Esophagus squamous epithelium (tissue), 4 donors: ENCODE results near the gene WT1.

Experiments
- CTCF ChIP-seq, 6 experiments: fragments of 450-650 bp in 4 of 6; fragments of 200-600 bp in 2 of 6; sonication (generic) in 2 of 6; IDR thresholded peaks; one replicate each; pipeline ENCODE4 v1.5.1; 2016 to 2019; ENCODE audit warnings: antibody characterized with exemption in 6 of 6, mild to moderate bottlenecking in 4 of 6, moderate library complexity in 4 of 6
- POLR2A ChIP-seq, 4 donors: fragments of 450-650 bp; IDR thresholded peaks; one replicate each; pipeline ENCODE4 v1.6.1; 2017; ENCODE audit warnings: antibody characterized with exemption in 4 of 4, mild to moderate bottlenecking in 4 of 4, moderate library complexity in 3 of 4

GRCh38 chr11:32435511-32435941 is at the start of gene WT1:
- TF ChIP-seq CTCF (IDR thresholded peaks at IDR 0.05) (no peak), POLR2A (IDR thresholded peaks at IDR 0.05) (no peak)
